HepG2 (cell line): ENCODE data around the gene DCUN1D2. TPM values are rescaled to one million over a fixed set of nuclear protein-coding genes. Genes with fewer than 3 reads are reported as not detected.

ENCODE experiments used
- ARNT2 ChIP-seq: sonication (generic); formaldehyde crosslinking; IDR thresholded peaks from 2 replicates; pipeline ENCODE4 v1.8.0; 2022; ENCODE audit warnings: mild to moderate bottlenecking, low read depth, missing genetic modification reagents, moderate library complexity
- ATF2 ChIP-seq: sonication (generic); formaldehyde crosslinking; IDR thresholded peaks from 2 replicates; pipeline ENCODE4 v1.4.0; 2020; ENCODE audit warnings: missing genetic modification reagents
- JUND ChIP-seq: sonication (generic); formaldehyde crosslinking; IDR thresholded peaks from 2 replicates; pipeline ENCODE4 v1.8.0; 2022; ENCODE audit warnings: mild to moderate bottlenecking, missing genetic modification reagents
- LBX2 ChIP-seq: sonication (generic); formaldehyde crosslinking; IDR thresholded peaks from 2 replicates; pipeline ENCODE4 v1.5.0; 2020; ENCODE audit warnings: missing genetic modification reagents, mild to moderate bottlenecking, borderline replicate concordance
- MIXL1 ChIP-seq: IDR thresholded peaks from 2 replicates; pipeline ENCODE4 v1.6.1; 2016
- MNT ChIP-seq: fragments of 450-650 bp; IDR thresholded peaks from 2 replicates; pipeline ENCODE4 v1.6.1; 2016
- MZF1 ChIP-seq: sonication (generic); formaldehyde crosslinking; IDR thresholded peaks from 2 replicates; pipeline ENCODE4 v1.8.1; 2023; ENCODE audit warnings: mild to moderate bottlenecking, missing genetic modification reagents, borderline replicate concordance
- POLR2G ChIP-seq: fragments of 200-400 bp; formaldehyde crosslinking; IDR thresholded peaks from 2 replicates; pipeline ENCODE4 v1.6.1; 2018; ENCODE audit warnings: mild to moderate bottlenecking, low read depth, low read length, moderate library complexity
- PRDM15 ChIP-seq: sonication (generic); formaldehyde crosslinking; IDR thresholded peaks from 2 replicates; pipeline ENCODE4 v1.4.0; 2020; ENCODE audit warnings: missing genetic modification reagents
- REST ChIP-seq, 2 experiments: IDR thresholded peaks; 2 replicates each; pipeline ENCODE4 v1.6.1; 2011 to 2012; ENCODE audit warnings: low read length in 2 of 2, borderline replicate concordance in 1 of 2, low read depth in 1 of 2, mild to moderate bottlenecking in 1 of 2, moderate library complexity in 1 of 2
- SAFB2 ChIP-seq: sonication (generic); formaldehyde crosslinking; IDR thresholded peaks from 2 replicates; pipeline ENCODE4 v1.5.1; 2020; ENCODE audit warnings: missing genetic modification reagents, low read depth, mild to moderate bottlenecking, borderline replicate concordance
- ZFP82 ChIP-seq: sonication (generic); formaldehyde crosslinking; IDR thresholded peaks from 2 replicates; pipeline ENCODE4 v1.5.1; 2020; ENCODE audit warnings: mild to moderate bottlenecking, missing genetic modification reagents, borderline replicate concordance
- ZNF230 ChIP-seq: sonication (generic); formaldehyde crosslinking; IDR thresholded peaks from 2 replicates; pipeline ENCODE4 v1.4.0; 2020; ENCODE audit warnings: mild to moderate bottlenecking, missing genetic modification reagents
- ZNF652 ChIP-seq: IDR thresholded peaks from 2 replicates; pipeline ENCODE4 v1.6.1; 2016; ENCODE audit warnings: low read depth, borderline replicate concordance
- ZNF670 ChIP-seq: sonication (generic); formaldehyde crosslinking; IDR thresholded peaks from 2 replicates; pipeline ENCODE4 v1.8.0; 2022; ENCODE audit warnings: mild to moderate bottlenecking, missing genetic modification reagents, borderline replicate concordance
- polyA plus RNA-seq, 8 experiments: library from polyadenylated mRNA; depleted of rRNA in 3 of 8; stranded (reverse) in 7 of 8; unstranded in 1 of 8; fragments of >200 nt; fragmentation: Illumina TruSeq in 4 of 8; extraction: Trizol in 4 of 8; gene quantifications; 2 replicates each; pipeline versions ENCODE4 v1.2.1 to v1.2.3, GENCODE V29; 2011 to 2016; ENCODE audit warnings: low read depth in 4 of 8, missing spikeins in 1 of 8, mixed read lengths in 1 of 8; ENCODE audit not compliant: insufficient read depth in 1 of 8
- total RNA-seq, 5 experiments: library from RNA; depleted of rRNA; stranded (reverse); fragments of >200 nt; fragmentation: Illumina TruSeq; extraction: Trizol; gene quantifications; 2 replicates each; pipeline ENCODE4 v1.2.3, GENCODE V29; 2016; ENCODE audit warnings: low read depth in 1 of 5

DCUN1D2 gene
- total and polyA plus RNA-seq, 2 of the 13 experiments (the other 11 are each of a cell fraction or from before 2014, with no cell fraction given) = 9.1 to 9.6 TPM

GRCh38 chr13:113490496-113491417, at the start of gene DCUN1D2 (continued):
- no peak for TF ChIP-seq REST (IDR thresholded peaks at IDR 0.05; ENCODE audit: borderline replicate concordance in 1 of 2, low read depth in 1 of 2, low read length in 2 of 2)
- TF ChIP-seq ZNF652 (CRISPR knock-in tag) = no peak
- TF ChIP-seq MZF1 (CRISPR knock-in tag) = no peak
- no peak for TF ChIP-seq PRDM15 (CRISPR knock-in tag)
- no peak; the same call in 1 of the 2 replicates for TF ChIP-seq MIXL1 (CRISPR knock-in tag)
- TF ChIP-seq ZFP82 = 0 out of 2 replicates have a peak, but pooled peaks have one; percentile 71
- TF ChIP-seq POLR2G = peak; percentile 75
- TF ChIP-seq SAFB2 (CRISPR knock-in tag) = peak; percentile 68; the same call in 1 of the 2 replicates
- TF ChIP-seq JUND (CRISPR knock-in tag) = no peak
- no peak; the same call in 1 of the 2 replicates for TF ChIP-seq LBX2
- TF ChIP-seq ZNF230 (CRISPR knock-in tag) = no peak
- 0 out of 2 replicates have a peak, but pooled peaks have one; percentile 55 for TF ChIP-seq ATF2 (CRISPR knock-in tag)
- no peak for TF ChIP-seq MNT
- TF ChIP-seq ZNF670 (CRISPR knock-in tag) = no peak
- peak; percentile 85; the same call in 1 of the 2 replicates for TF ChIP-seq ARNT2 (CRISPR knock-in tag)
